Inflammatory macrophage treated with lipopolysaccharide for 4 hours (primary cell): Measurements from ENCODE around the gene ADGRD2.

ENCODE experiments used
- DNase-seq: peaks from one replicate; pipeline ENCODE4 v3.0.0-alpha.2; 2020

Gene ADGRD2

DNA sequence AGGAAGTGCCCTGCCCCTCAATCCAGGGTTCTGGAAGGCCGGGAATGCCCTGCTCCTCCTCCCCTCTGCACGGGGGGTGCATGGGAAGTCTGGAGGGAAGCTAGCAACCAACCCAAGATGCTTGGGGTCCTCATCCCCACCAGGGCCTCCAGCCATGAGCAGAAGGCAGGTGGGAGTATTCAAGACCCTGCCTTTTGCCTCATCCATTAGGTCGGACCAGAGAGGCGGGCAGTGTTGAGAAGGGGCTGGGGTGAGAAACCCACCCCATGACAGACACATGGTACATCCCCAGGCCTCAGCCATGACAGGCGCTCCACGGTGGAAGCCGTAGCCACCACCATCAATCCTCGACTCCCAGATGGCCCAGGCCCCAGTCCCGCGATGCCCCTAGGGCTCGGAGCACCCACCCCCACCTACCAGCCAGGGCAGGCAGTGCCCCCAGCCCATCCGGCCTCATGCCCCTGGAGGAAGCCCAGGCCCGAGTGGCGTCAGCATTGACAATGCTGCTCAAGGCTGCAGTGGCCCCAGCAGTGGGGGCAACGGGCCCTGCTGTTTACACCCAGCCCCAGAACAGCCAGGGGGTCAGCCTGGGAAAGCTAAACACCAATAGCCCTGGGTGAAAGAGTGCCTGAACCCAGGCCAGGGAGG, 48.4 kb downstream of the ADGRD2 start:
- no peak for DNase-seq

DNA sequence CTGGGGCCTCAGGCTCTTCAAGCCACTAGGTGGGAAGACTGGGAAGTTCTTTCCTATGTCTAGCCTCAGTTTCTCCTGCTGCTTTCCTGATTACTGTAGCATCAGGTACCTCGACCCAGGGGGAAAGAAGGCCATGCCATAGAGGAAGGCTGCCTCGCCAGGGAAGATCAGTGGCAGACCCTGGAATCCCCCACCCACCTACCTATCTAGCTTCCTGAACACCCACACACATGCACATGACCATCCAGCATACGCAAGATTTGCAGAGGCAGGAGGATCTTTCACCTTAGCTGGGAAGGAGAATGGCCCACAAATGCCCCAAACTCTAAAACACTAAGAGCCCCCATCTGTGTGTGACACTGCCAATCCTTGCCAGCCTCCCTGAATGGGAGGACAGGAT, 49.0 kb downstream of the ADGRD2 start:
- DNase-seq: peak; percentile 20

DNA sequence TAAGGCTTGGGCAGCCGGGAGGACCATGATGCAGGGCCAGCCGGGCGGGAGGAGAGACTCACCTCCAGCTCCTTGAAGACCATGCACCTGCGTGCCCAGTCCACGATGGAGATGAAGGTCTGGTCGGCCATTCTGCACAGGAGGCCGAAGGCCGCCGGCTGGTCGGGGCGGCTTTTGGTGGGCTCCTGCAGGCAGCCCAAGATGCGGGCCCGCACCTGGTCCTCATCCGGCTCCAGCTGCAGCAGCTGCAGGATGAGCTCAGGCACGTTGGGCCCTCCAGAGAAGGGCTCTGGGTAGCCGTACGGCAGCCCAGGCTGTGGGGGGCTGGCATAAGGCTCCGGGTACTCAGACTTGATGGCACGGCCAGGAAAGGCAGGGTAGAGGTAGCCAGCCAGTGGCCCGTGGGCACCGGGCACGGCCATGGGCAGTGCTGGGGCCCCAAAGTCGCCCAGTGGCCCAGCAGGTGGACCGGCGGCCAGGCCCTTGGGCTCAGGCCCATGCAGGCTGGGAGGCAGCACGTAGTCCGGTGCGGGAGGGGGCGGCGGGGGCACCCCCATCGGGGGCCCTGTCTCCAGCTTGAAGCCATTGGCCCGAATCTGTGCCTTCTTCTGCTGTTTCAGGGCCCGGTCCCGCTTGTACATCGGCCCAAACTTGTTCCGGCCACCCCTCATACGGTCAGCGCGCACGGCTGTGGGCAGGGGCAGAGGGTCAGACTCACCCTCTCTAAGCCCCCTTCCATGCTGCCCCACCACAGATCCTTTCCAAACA, 50.0 kb downstream of the ADGRD2 start:
- no peak for DNase-seq

DNA sequence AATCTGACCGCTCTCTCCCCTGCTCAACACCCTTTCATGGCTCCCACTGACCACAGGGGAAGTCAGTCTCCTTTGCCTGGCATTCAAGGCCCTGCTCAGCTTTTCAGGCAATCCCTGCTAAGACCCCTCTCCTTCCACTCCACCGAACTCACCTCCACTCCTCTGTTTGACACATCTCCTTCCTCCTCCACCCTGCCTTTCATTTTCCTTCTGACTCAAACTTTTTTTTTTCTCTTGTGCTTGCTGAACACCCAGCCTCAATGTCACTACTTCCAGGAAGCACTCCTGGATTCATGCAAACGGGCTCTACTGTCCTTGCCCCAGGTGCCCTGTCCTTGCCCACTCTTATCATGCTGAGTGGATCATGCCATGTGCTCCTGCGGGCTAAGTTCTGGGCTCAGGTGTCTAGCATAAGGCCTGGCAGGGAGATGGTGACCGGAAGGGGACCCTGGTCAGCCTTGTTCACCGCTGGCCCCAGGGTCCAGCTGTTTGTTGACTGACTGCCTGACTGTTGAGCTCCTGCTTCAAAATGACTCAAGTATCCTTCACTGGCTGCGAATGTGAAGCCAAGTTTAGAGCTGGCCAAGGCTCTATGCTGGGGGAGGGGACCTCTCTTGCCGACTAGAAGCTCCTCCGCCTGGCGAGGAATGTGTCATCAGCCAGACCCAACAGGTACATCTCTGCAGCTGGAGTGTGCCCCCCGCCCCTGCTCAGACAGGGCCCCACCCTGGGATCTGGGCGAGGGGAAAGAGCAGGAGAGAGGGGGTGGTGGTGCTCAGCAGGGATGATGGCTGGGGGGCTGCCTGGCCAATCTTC, 50.8 kb downstream of the ADGRD2 start:
- no peak for DNase-seq

DNA sequence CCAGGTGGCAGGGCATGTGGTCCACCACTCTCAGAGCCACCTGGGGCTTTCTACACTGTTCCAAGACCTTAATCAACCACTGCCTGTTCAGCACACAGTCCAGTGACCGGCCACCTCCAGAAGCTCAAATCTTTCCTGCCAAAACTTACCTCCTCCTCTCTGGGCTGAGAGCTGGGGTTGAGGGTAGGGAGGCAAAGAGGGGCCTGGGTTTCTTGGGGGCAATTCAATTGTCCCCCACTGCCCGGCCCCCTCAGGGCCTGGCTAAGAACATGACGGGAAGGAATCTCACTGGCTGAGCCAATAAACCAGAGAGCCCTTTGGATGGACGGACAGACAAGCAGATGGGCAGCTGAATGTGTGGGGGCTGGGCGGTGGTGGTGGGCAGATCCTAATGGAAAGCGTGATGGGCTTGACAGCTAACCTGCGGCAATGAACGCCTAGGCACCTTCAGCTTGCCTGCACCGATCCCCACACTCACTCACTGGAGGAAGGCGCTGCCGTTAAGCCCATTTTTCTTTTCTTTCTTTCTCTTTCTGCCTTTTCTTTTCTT, 51.6 kb downstream of the ADGRD2 start:
- DNase-seq: no peak

- DNase-seq: no peak
Observed at GRCh38 chr9:124502711-124503702, 52.8 kb downstream of the ADGRD2 start.

DNA sequence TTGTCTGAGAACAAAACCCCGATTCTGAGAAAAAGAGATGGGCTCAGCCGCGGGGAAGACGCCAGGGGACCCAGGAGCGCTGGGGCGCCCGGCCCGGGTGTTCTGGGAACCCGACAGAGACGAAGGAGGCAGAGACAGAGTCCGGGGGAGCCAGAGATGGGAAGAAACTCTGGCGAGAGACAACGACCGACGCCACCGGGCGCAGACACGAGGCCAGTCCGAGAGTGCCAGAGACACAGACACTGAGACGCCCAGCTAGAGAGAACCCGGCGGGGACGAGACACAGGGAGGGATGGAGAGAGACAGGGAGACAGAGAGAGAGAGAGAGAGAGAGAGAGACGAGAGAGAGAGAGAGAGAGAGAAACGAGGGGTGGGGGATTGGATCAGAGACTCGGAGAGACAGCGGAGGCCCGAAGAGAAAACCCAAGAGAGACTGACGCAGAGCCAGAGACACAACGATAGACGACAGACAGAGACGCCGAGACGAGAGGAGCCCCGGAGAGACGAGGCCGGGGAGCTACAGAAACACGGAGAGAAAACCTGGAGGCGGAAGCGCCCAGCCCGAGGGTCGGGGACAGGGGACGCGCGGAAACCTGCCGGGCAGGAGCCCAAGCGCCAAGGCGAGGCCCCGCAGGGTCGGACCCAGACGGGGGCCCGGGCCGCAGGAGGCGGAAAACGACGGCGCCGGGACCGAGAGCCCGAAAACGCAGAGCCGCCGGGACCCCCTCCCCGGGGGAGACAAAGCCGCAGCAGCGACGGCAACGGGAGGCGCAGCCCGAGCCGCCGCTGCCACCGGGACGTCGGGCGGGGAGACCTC, 53.7 kb downstream of the ADGRD2 start:
- no peak for DNase-seq

- no peak for DNase-seq
Observed at GRCh38 chr9:124504530-124505005, 54.3 kb downstream of the ADGRD2 start.

- DNase-seq: no peak
Observed at GRCh38 chr9:124505006-124505900, 55.0 kb downstream of the ADGRD2 start.

DNA sequence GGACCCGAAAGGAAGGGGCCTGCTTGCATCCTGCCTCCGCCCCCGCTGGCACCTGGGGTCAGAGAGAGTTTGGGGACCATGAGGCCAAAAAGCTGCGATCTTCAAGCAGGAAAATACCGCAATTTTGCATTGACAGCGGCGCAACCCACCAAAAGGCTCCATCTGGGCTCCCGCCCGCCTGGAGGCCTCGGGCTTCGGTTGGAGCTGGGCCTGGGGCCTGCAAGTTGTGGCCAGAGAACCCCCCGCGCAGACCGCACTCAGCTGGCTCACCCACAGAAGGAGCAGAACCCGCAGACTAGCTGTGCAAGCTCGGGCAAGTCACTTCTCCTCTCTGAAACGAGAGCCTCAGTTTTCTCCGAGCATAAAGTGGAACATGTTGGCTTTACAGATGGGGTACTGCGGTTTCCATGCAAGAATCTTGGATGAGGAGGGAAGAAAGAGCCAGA, 55.7 kb downstream of the ADGRD2 start:
- DNase-seq: no peak

DNA sequence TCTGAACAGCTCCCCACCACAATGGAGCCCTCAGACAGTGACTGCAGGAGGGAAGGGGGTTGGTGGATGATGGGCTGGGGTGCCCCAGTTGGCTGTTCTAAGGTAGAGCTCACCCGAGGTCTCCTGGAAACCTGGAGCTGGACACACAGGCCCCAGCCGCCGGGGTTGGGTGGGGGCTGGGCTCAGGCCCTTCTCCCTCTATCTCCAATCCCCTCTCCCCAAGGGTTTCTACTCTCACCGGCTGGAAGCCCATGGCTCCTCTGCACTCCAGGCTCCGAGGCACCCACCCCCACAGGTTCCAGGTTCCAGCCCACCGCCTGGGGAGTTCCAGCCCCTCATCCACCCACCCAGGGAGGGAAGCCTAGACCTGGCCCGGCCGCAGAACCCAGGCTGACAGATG, 56.2 kb downstream of the ADGRD2 start:
- no peak for DNase-seq

- no peak for DNase-seq
Observed at GRCh38 chr9:124506931-124507879, 57.0 kb downstream of the ADGRD2 start, which contains the start of gene NR5A1. Gene NR5A1 (minus strand): TSS chr9:124507399. CDS start chr9:124503395, 4,004 bp downstream.

DNA sequence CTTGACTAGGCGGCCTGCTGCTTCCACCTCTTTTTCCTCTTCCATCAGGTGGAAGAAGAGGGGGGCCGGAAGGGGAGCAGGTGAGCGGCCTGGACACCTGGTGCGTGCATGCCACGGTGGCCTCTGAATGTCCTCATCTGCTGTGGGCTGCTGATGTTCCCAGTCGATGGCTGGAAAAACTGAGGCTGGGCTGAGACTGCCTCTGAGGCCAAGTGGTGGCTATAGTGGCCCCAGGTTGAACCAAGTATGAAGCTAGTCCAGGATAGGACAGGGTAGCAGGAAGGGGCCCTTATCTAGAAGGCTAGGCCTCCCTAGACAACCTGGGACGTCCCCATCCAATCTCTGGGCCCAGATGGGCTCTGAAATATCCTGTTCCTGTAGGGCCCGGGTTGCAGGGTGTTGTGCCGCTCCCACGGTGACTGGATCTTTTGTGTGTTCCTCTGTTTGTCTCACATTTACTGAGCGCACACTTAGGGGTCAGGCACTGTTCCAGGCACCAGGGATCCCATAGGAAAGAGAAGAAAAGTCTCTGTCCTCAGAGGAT, 57.7 kb downstream of the ADGRD2 start:
- no peak for DNase-seq

GRCh38 chr9:124510650-124511425, 60.6 kb downstream of the ADGRD2 start:
- DNase-seq: no peak

- no peak for DNase-seq
Observed at GRCh38 chr9:124511426-124511840, 61.2 kb downstream of the ADGRD2 start.

DNA sequence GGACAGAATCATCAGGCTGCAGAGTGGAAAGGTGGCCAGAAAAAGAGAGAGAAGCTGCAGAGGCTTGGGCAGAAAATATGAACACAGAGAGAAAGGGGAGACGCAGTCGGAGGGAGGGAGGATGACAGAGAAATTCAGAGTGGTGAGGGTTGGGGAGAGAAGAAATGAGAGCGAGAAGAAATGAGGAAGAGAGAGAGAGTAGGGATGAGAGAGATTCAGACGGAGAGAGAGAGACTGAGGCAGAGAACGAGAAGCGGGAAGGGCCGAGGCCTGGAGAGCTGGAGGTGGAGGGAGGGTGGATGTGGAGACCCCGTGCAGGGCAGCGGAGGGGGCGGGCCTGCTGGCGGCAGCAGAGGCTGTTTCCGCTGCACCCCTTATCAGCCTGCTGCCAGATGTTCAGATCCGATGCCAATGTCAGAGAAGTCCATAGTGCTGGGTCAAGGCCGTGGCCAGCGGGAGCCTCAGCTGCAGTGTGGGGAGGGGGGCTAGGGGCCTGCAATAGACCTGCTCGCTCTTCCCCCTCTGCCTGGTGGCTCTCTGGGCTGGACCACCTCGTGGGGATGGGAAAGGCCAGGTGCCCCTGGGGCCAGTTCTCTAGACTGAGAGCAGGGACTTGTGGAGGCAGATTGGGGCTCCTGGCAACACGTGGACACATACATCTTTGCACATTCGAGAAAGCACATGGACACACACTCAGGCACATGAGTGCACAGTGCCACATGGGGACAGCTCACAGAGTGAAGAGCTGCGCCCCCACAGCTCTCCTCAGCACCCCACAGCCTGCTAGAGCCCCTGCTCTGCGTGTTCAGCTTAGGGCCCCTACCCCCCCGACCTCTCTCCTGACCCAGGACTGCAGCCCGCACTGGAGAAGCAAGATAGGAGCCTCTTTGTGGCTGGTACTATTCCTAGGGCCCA, 61.9 kb downstream of the ADGRD2 start:
- DNase-seq: no peak
